Prostate gland (tissue), 2 donors: ENCODE data around the gene FGF11. TPM values are rescaled to one million over a fixed set of nuclear protein-coding genes. Genes with fewer than 3 reads are reported as not detected.

Source experiments
- DNase-seq: peaks from one replicate; pipeline ENCODE4 v3.0.0-alpha.2; 2019; ENCODE audit warnings: low spot score
- H3K27ac ChIP-seq, 2 donors: fragments of 200-600 bp; sonication (generic); 2 replicates each; pipeline ENCODE4 v1.5.1; 2017 to 2019
- H3K27me3 ChIP-seq: fragments of 200-600 bp; sonication (generic); replicated peaks from 2 replicates; pipeline ENCODE4 v1.5.1; 2019; ENCODE audit not compliant: insufficient read depth
- H3K36me3 ChIP-seq, 2 donors: fragments of 200-600 bp; sonication (generic); 1 replicate in 1 of 2; 2 replicates in 1 of 2; pipeline versions ENCODE4 v1.5.1 to v1.8.1; 2017 to 2019
- H3K4me1 ChIP-seq: fragments of 200-600 bp; sonication (generic); replicated peaks from 2 replicates; pipeline ENCODE4 v1.5.1; 2019
- H3K4me3 ChIP-seq, 2 donors: fragments of 200-600 bp; sonication (generic); 2 replicates each; pipeline ENCODE4 v1.5.1; 2017 to 2019
- H3K9me3 ChIP-seq: fragments of 200-600 bp; sonication (generic); 2 replicates; pipeline ENCODE4 v1.5.1; 2017
- POLR2A ChIP-seq: fragments of 450-650 bp; IDR thresholded peaks from one replicate; pipeline ENCODE4 v1.6.1; 2016; ENCODE audit warnings: antibody characterized with exemption, mild to moderate bottlenecking
- POLR2AphosphoS5 ChIP-seq: sonication (generic); formaldehyde crosslinking; IDR thresholded peaks from one replicate; pipeline ENCODE4 v1.6.1; 2017; ENCODE audit warnings: antibody characterized with exemption
- WGBS: methylation state at CpG from one replicate; pipeline ENCODE4 v1.1.5; 2018; 5-methylcytosine and 5-hydroxymethylcytosine counted together
- intact Hi-C: fragments of 100-400 bp; cut with DNase I; formaldehyde crosslinking; loops from one replicate; pipeline ENCODE4 v1.14.2; 2022
- total RNA-seq, 2 donors: library from RNA; depleted of rRNA; stranded (reverse); fragments of >200 nt; gene quantifications; one replicate each; pipeline ENCODE4 v1.1.0, GENCODE V29; 2016
- TF ChIP-seq, protein P1 (sequence below), 4 experiments: fragments of 200-600 bp in 2 of 4; fragments of 450-650 bp in 2 of 4; sonication (generic) in 2 of 4; IDR thresholded peaks; 1 replicate in 3 of 4; 2 replicates in 1 of 4; pipeline ENCODE4 v1.5.1; 2016 to 2019; ENCODE audit warnings: antibody characterized with exemption in 4 of 4, mild to moderate bottlenecking in 2 of 4, moderate library complexity in 2 of 4

FGF11 gene
- total RNA-seq, 2 donors from 2014 or later: 1.2 to 4.2 TPM

DNA sequence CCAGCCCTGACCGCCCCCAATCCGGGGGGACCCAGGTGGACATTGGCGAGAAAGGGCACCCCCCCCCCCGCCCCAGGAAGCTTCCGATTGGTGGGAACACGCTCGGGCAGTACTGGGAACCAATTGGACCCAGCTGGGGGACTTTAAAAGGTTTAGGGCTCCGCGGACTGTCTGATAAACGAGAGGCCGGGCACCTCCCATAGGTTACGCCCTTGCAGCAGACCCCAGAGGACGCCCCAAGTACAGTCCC lies 35.7 kb upstream of the FGF11 start:
- Histone ChIP-seq H3K36me3 (no peaks in the 10 kb centered on the region), H3K27me3 (no peaks in the 10 kb centered on the region), H3K4me3 (peak overlapping the region; percentile 70 to 80), H3K9me3 (no peaks in the 10 kb centered on the region), H3K4me1 (no peaks in the 10 kb centered on the region), H3K27ac (peak overlapping the region; percentile 83 to 86)
- intact Hi-C loops: loop anchor here (5.0 kb wide), 1 partner anchor 74 kb away; the partner anchor contains the start of gene ZBTB4
- 0% methylated on average over 13 of the region's 13 CpGs for WGBS
- no peak for TF ChIP-seq POLR2A
- TF ChIP-seq POLR2AphosphoS5: no peak
- TF ChIP-seq, protein P1, sequence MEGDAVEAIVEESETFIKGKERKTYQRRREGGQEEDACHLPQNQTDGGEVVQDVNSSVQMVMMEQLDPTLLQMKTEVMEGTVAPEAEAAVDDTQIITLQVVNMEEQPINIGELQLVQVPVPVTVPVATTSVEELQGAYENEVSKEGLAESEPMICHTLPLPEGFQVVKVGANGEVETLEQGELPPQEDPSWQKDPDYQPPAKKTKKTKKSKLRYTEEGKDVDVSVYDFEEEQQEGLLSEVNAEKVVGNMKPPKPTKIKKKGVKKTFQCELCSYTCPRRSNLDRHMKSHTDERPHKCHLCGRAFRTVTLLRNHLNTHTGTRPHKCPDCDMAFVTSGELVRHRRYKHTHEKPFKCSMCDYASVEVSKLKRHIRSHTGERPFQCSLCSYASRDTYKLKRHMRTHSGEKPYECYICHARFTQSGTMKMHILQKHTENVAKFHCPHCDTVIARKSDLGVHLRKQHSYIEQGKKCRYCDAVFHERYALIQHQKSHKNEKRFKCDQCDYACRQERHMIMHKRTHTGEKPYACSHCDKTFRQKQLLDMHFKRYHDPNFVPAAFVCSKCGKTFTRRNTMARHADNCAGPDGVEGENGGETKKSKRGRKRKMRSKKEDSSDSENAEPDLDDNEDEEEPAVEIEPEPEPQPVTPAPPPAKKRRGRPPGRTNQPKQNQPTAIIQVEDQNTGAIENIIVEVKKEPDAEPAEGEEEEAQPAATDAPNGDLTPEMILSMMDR (IDR thresholded peaks at IDR 0.05): no peak
- DNase-seq: no peak

DNA sequence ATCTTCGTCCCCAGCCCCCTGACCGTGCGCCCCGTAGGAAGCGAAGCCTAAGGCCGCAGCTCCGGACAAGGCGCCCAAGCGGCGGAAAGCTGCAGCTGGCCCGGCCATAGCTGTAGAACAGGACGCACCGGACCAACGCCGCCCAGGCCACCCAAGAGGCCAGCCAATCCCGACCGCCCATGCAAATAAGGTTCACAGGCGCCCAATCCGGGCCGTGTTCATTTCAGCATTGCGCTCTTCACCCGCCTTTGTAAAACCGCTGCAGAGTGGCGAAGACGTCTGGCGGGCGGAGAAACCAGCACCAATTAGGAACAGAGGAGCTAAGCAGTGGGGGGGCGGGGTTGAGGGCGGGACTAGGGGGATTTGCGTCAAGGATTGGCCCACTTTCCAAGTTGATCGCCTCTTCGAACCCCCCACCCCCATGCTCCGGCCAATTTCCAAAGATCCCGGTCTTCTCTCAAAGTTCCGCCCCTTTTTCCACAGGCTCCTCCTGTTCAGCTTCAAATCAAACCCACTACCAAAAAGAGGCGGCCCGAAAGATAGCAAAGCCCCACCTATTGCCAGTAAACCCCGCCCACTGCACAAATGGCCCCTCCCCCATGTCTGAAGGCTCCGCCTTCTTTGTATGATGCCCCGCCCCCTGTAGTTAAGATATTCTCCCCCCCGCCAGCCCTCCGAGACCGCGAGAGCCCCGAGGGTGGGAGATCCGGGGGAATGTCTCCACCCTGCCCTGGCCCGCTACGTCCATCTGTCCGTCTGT lies 35.2 kb upstream of the FGF11 start, which contains the start of gene TMEM256:
Gene TMEM256 (minus strand): TSS at position 121 of the 760 bp plus-strand sequence. CDS start 13 bp downstream, at position 108.
- under 1% methylated on average over 49 of the region's 49 CpGs for WGBS

DNA sequence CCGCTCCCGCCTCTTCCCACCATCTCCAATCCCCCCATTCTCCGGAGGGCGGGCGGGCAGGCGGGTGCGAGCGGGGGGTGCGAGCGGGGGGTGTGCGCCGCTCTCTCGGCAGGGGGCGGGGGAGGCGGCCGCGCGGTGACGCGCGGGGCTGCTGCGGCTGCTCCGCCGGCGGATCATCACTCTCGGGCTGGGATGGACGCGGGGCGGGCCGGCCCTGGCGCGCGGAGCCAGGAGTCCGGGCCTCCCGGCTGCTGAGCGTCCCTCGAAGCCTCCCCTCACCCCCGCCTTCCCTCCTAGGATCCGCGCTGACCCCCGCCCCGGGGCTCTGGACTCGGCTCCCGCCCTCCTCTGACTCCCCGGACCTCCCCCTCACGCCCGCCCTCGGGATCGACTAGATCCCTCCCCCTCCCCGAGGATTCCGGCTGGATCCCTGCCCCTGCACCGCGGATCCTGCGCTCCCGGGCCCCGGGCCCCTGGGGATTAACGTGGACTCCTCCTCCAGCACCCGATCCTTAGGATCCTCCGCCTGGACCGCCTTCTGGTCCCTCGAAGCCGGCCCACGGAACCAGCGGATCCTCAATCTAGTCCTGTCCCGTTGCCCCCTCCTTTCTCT lies 34.5 kb upstream of the FGF11 start:
- peak overlapping the region; percentile 70 to 80 for H3K4me3 ChIP-seq
- no peak for DNase-seq
- no peaks in the 10 kb centered on the region for H3K4me1 ChIP-seq
- H3K36me3 ChIP-seq: no peaks in the 10 kb centered on the region
- 3% methylated on average over 53 of the region's 65 CpGs for WGBS
- no peaks in the 10 kb centered on the region for H3K9me3 ChIP-seq
- intact Hi-C loops: loop anchor here (5.0 kb wide), 1 partner anchor 72 kb away; the partner anchor contains the start of gene ZBTB4
- no peaks in the 10 kb centered on the region for H3K27me3 ChIP-seq
- H3K27ac ChIP-seq: peak overlapping the region; percentile 83 to 86
- TF ChIP-seq POLR2AphosphoS5: no peak
- peak; percentile 76 for TF ChIP-seq POLR2A
- TF ChIP-seq, protein P1 (IDR thresholded peaks at IDR 0.05): peak in 1 of 4 experiments; percentile 7

More for the DNA sequence above, 35.2 kb upstream of the FGF11 start, which contains the start of gene TMEM256:
- no peaks in the 10 kb centered on the region for H3K27me3 ChIP-seq
- DNase-seq: peak; percentile 99
- intact Hi-C loops: loop anchor here (5.0 kb wide), 1 partner anchor 73 kb away; the partner anchor contains the start of gene ZBTB4
- no peaks in the 10 kb centered on the region for H3K4me1 ChIP-seq
- no peaks in the 10 kb centered on the region for H3K9me3 ChIP-seq
- peak; percentile 98 for TF ChIP-seq POLR2AphosphoS5
- TF ChIP-seq, protein P1 (IDR thresholded peaks at IDR 0.05): peak in 2 of 4 experiments; percentile 31 to 45
- peak; percentile 99 for TF ChIP-seq POLR2A
- peak within 1 kb of the TSS; percentile 70 to 80 for H3K4me3 ChIP-seq
- H3K36me3 ChIP-seq: no peaks in the 10 kb centered on the region
- H3K27ac ChIP-seq: peak within 1 kb of the TSS; percentile 83 to 86

DNA sequence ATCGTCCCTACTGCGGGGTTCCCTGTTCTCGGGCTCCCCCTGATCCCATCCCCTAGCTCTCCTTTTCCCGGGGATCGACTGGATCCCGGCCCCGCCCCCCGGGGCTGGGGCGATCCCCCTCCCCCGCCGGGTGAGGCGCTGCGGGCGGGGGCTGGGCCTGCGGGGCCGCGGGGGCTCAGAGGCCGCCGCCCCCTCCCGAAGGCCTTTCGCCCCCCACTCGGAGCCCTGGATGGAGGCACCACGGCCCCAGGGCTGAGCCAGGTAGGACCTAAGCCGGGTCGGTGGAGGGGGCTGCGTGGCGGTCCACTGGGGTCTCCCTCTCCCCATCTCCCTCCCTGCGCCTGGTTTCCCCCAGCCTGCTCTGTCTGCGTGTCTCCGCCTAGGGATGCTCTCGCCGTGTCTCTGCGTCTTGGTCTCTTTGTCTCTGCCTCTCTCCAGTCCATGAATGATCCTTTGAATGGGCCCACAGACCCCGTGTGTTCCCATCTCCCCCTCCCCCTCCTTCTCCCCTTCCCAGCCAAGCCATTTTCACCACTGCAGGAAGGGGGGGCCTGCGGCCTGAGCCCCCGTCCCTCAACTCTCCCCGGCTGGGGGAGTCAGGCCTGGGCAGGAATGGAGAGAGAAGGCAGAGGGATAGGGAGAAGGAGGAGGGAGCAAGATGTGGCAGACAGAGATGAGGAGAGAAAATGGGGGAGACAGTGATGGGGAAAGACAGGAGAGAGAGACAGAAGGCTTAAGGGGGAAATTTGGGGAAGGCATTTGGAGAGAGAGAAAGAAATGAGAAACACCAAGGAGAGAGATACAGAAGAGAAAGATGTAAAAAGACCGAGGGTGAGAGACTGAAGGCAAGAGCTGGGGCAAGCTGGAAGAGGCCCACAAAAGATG lies 33.7 kb upstream of the FGF11 start:
- Histone ChIP-seq H3K4me1 (no peaks in the 10 kb centered on the region), H3K4me3 (peak overlapping the region; percentile 70 to 80), H3K27ac (peak overlapping the region; percentile 83 to 86), H3K9me3 (no peaks in the 10 kb centered on the region), H3K36me3 (no peaks in the 10 kb centered on the region), H3K27me3 (no peaks in the 10 kb centered on the region)
- TF ChIP-seq POLR2AphosphoS5 (no peak), POLR2A (no peak)
- TF ChIP-seq, protein P1 (IDR thresholded peaks at IDR 0.05): no peak
- intact Hi-C loops: no loop called here
- 13% methylated on average over 27 of the region's 38 CpGs for WGBS
- DNase-seq: no peak
